ENCODE data around the gene NCAPG2.
"Not testable (repeated sequence)": the region's sequence is repeated elsewhere in the genome, so short reads cannot be mapped to it uniquely, and the experiment has no call there.

The NCAPG2 gene

GRCh38 chr7:158645842-158646241 lies 58.8 kb downstream of the NCAPG2 start:
- Histone ChIP-seq H3K36me3 (ENCODE audit: control insufficient read depth, insufficient read depth, low read length) (peaks cover 38% of the 10 kb centered on the region), H3K27me3 (ENCODE audit: control insufficient read depth, insufficient read depth, low read length, poor library complexity, severe bottlenecking) (no peaks in the 10 kb centered on the region), H3K4me3 (ENCODE audit: insufficient read depth, low read depth, low read length) (no peak overlapping the region), H3K9me3 (ENCODE audit: control insufficient read depth, low read length) (no peaks in the 10 kb centered on the region), H3K4me1 (ENCODE audit: control insufficient read depth, insufficient read depth, low read length) (no peaks in the 10 kb centered on the region), H3K27ac (ENCODE audit: insufficient read depth, low read depth, low read length, poor library complexity, severe bottlenecking) (no peak overlapping the region)
- 95 to 99% methylated on average over 3 to 4 of the region's 4 CpGs for WGBS, 2 experiments

- no peak overlapping the region for H3K27ac ChIP-seq (ENCODE audit: insufficient read depth, low read depth, low read length, poor library complexity, severe bottlenecking)
- no peak overlapping the region for H3K4me3 ChIP-seq (ENCODE audit: insufficient read depth, low read depth, low read length)
- no peaks in the 10 kb centered on the region for H3K4me1 ChIP-seq (ENCODE audit: control insufficient read depth, insufficient read depth, low read length)
- no peaks in the 10 kb centered on the region for H3K27me3 ChIP-seq (ENCODE audit: control insufficient read depth, insufficient read depth, low read length, poor library complexity, severe bottlenecking)
- no peaks in the 10 kb centered on the region for H3K9me3 ChIP-seq (ENCODE audit: control insufficient read depth, low read length)
- WGBS, 2 experiments = 94 to 96% methylated on average over 4 of the region's 4 CpGs
- H3K36me3 ChIP-seq (ENCODE audit: control insufficient read depth, insufficient read depth, low read length) = peaks cover 31% of the 10 kb centered on the region
Observed at GRCh38 chr7:158642149-158642548, 62.5 kb downstream of the NCAPG2 start.

- peaks cover 5% of the 10 kb centered on the region for H3K36me3 ChIP-seq (ENCODE audit: control insufficient read depth, insufficient read depth, low read length)
- 95 to 96% methylated on average over 7 of the region's 7 CpGs for WGBS, 2 experiments
- no peak overlapping the region for H3K27ac ChIP-seq (ENCODE audit: insufficient read depth, low read depth, low read length, poor library complexity, severe bottlenecking)
- no peaks in the 10 kb centered on the region for H3K9me3 ChIP-seq (ENCODE audit: control insufficient read depth, low read length)
- H3K4me1 ChIP-seq (ENCODE audit: control insufficient read depth, insufficient read depth, low read length) = no peaks in the 10 kb centered on the region
- H3K27me3 ChIP-seq (ENCODE audit: control insufficient read depth, insufficient read depth, low read length, poor library complexity, severe bottlenecking) = no peaks in the 10 kb centered on the region
- H3K4me3 ChIP-seq (ENCODE audit: insufficient read depth, low read depth, low read length) = no peak overlapping the region
Observed at GRCh38 chr7:158638001-158638400, 66.6 kb downstream of the NCAPG2 start.

- H3K27me3 ChIP-seq (ENCODE audit: control insufficient read depth, insufficient read depth, low read length, poor library complexity, severe bottlenecking) = no peaks in the 10 kb centered on the region
- H3K9me3 ChIP-seq (ENCODE audit: control insufficient read depth, low read length) = no peaks in the 10 kb centered on the region
Observed at GRCh38 chr7:158633055-158633956, 71.3 kb downstream of the NCAPG2 start.

GRCh38 chr7:158631574-158632195 lies 72.9 kb downstream of the NCAPG2 start:
- Histone ChIP-seq H3K27ac (ENCODE audit: insufficient read depth, low read depth, low read length, poor library complexity, severe bottlenecking) (no peak overlapping the region), H3K9me3 (ENCODE audit: control insufficient read depth, low read length) (no peaks in the 10 kb centered on the region), H3K4me3 (ENCODE audit: insufficient read depth, low read depth, low read length) (no peak overlapping the region), H3K36me3 (ENCODE audit: control insufficient read depth, insufficient read depth, low read length) (peaks cover 18% of the 10 kb centered on the region), H3K27me3 (ENCODE audit: control insufficient read depth, insufficient read depth, low read length, poor library complexity, severe bottlenecking) (no peaks in the 10 kb centered on the region), H3K4me1 (ENCODE audit: control insufficient read depth, insufficient read depth, low read length) (no peaks in the 10 kb centered on the region)
- WGBS, 2 experiments = 93 to 95% methylated on average over 3 of the region's 3 CpGs

More at GRCh38 chr7:158633055-158633956, 71.3 kb downstream of the NCAPG2 start:
- no peaks in the 10 kb centered on the region for H3K4me1 ChIP-seq (ENCODE audit: control insufficient read depth, insufficient read depth, low read length)
- peaks cover 19% of the 10 kb centered on the region for H3K36me3 ChIP-seq (ENCODE audit: control insufficient read depth, insufficient read depth, low read length)
- no peak overlapping the region for H3K27ac ChIP-seq (ENCODE audit: insufficient read depth, low read depth, low read length, poor library complexity, severe bottlenecking)
- WGBS, 2 experiments = 94% methylated on average over 11 of the region's 11 CpGs
- H3K4me3 ChIP-seq (ENCODE audit: insufficient read depth, low read depth, low read length) = no peak overlapping the region

GRCh38 chr7:158626289-158626688 lies 78.3 kb downstream of the NCAPG2 start:
- not testable (repeated sequence) for H3K4me1 ChIP-seq (ENCODE audit: control insufficient read depth, insufficient read depth, low read length); H3K9me3 ChIP-seq (ENCODE audit: control insufficient read depth, low read length); H3K27me3 ChIP-seq (ENCODE audit: control insufficient read depth, insufficient read depth, low read length, poor library complexity, severe bottlenecking); H3K4me3 ChIP-seq (ENCODE audit: insufficient read depth, low read depth, low read length); H3K27ac ChIP-seq (ENCODE audit: insufficient read depth, low read depth, low read length, poor library complexity, severe bottlenecking)
- WGBS, 2 experiments = 95 to 96% methylated on average over 6 to 8 of the region's 8 CpGs
- peaks cover 18% of the 10 kb centered on the region for H3K36me3 ChIP-seq (ENCODE audit: control insufficient read depth, insufficient read depth, low read length)

- Histone ChIP-seq H3K4me3 (ENCODE audit: insufficient read depth, low read depth, low read length) (no peak overlapping the region), H3K27me3 (ENCODE audit: control insufficient read depth, insufficient read depth, low read length, poor library complexity, severe bottlenecking) (no peaks in the 10 kb centered on the region), H3K4me1 (ENCODE audit: control insufficient read depth, insufficient read depth, low read length) (no peaks in the 10 kb centered on the region), H3K36me3 (ENCODE audit: control insufficient read depth, insufficient read depth, low read length) (peaks cover 3% of the 10 kb centered on the region), H3K27ac (ENCODE audit: insufficient read depth, low read depth, low read length, poor library complexity, severe bottlenecking) (no peak overlapping the region), H3K9me3 (ENCODE audit: control insufficient read depth, low read length) (no peaks in the 10 kb centered on the region)
- WGBS, 2 experiments = 93 to 94% methylated on average over 13 of the region's 13 CpGs
Observed at GRCh38 chr7:158623241-158623640, 81.4 kb downstream of the NCAPG2 start.

GRCh38 chr7:158620839-158621441 lies 83.7 kb downstream of the NCAPG2 start:
- H3K36me3 ChIP-seq (ENCODE audit: control insufficient read depth, insufficient read depth, low read length) = no peaks in the 10 kb centered on the region
- no peak overlapping the region for H3K27ac ChIP-seq (ENCODE audit: insufficient read depth, low read depth, low read length, poor library complexity, severe bottlenecking)
- WGBS, 2 experiments = 93 to 98% methylated on average over 4 to 6 of the region's 6 CpGs
- H3K4me1 ChIP-seq (ENCODE audit: control insufficient read depth, insufficient read depth, low read length) = no peaks in the 10 kb centered on the region
- H3K9me3 ChIP-seq (ENCODE audit: control insufficient read depth, low read length) = no peaks in the 10 kb centered on the region
- H3K4me3 ChIP-seq (ENCODE audit: insufficient read depth, low read depth, low read length) = no peak overlapping the region
- H3K27me3 ChIP-seq (ENCODE audit: control insufficient read depth, insufficient read depth, low read length, poor library complexity, severe bottlenecking) = no peaks in the 10 kb centered on the region

GRCh38 chr7:158620418-158620817 lies 84.2 kb downstream of the NCAPG2 start:
- Histone ChIP-seq H3K4me1 (ENCODE audit: control insufficient read depth, insufficient read depth, low read length) (no peaks in the 10 kb centered on the region), H3K27ac (ENCODE audit: insufficient read depth, low read depth, low read length, poor library complexity, severe bottlenecking) (no peak overlapping the region), H3K9me3 (ENCODE audit: control insufficient read depth, low read length) (no peaks in the 10 kb centered on the region), H3K4me3 (ENCODE audit: insufficient read depth, low read depth, low read length) (no peak overlapping the region), H3K27me3 (ENCODE audit: control insufficient read depth, insufficient read depth, low read length, poor library complexity, severe bottlenecking) (no peaks in the 10 kb centered on the region), H3K36me3 (ENCODE audit: control insufficient read depth, insufficient read depth, low read length) (no peaks in the 10 kb centered on the region)
- WGBS, 2 experiments = 91 to 92% methylated on average over 3 to 4 of the region's 5 CpGs

GRCh38 chr7:158618745-158619140 lies 85.9 kb downstream of the NCAPG2 start:
- no peak overlapping the region for H3K4me3 ChIP-seq (ENCODE audit: insufficient read depth, low read depth, low read length)
- no peaks in the 10 kb centered on the region for H3K36me3 ChIP-seq (ENCODE audit: control insufficient read depth, insufficient read depth, low read length)
- H3K27me3 ChIP-seq (ENCODE audit: control insufficient read depth, insufficient read depth, low read length, poor library complexity, severe bottlenecking) = no peaks in the 10 kb centered on the region
- no peak overlapping the region for H3K27ac ChIP-seq (ENCODE audit: insufficient read depth, low read depth, low read length, poor library complexity, severe bottlenecking)
- H3K4me1 ChIP-seq (ENCODE audit: control insufficient read depth, insufficient read depth, low read length) = no peaks in the 10 kb centered on the region
- H3K9me3 ChIP-seq (ENCODE audit: control insufficient read depth, low read length) = no peaks in the 10 kb centered on the region
- WGBS, 2 experiments = 98 to 100% methylated on average over 3 to 4 of the region's 4 CpGs
